H1 (cell line): ENCODE measurements around the gene SFMBT2. TPM values are rescaled to one million over a fixed set of nuclear protein-coding genes. Genes with fewer than 3 reads are reported as not detected.

ENCODE experiments used
- CBX8 ChIP-seq: fragments of 300-800, 300-1000 bp; sonication (generic); IDR thresholded peaks from 2 replicates; pipeline ENCODE4 v1.7.1; 2016; ENCODE audit warnings: low read depth, low read length, borderline replicate concordance
- CEBPB ChIP-seq: IDR thresholded peaks from 2 replicates; pipeline ENCODE4 v1.6.1; 2012; ENCODE audit warnings: low read depth, low read length
- MAFK ChIP-seq: IDR thresholded peaks from 2 replicates; pipeline ENCODE4 v1.6.1; 2012; ENCODE audit warnings: low read depth, mild to moderate bottlenecking, improper control_type of control experiment, low read length
- RBBP5 ChIP-seq: IDR thresholded peaks from 2 replicates; pipeline ENCODE4 v1.7.1; 2012; ENCODE audit warnings: low read depth, mild to moderate bottlenecking, inconsistent platforms, low read length, moderate library complexity, borderline replicate concordance
- SP4 ChIP-seq: IDR thresholded peaks from 2 replicates; pipeline ENCODE4 v1.6.1; 2012; ENCODE audit warnings: low read length, inconsistent platforms
- polyA plus RNA-seq, 7 experiments: library from polyadenylated mRNA; depleted of rRNA in 3 of 7; stranded (reverse) in 5 of 7; unstranded in 2 of 7; fragments of >200 nt in 5 of 7; fragments of 200-250 nt in 2 of 7; gene quantifications; 1 replicate in 5 of 7; 2 replicates in 1 of 7; 4 replicates in 1 of 7; pipeline versions ENCODE4 v1.2.1 to v1.2.3, GENCODE V29; 2011 to 2013; ENCODE audit warnings: missing spikeins in 2 of 7, mixed read lengths in 2 of 7
- total RNA-seq: library from RNA; stranded (reverse); fragmentation: NEBNext Ultra II Directional; extraction: Animal tissue kit (Norgen Biotek cat#: 25700); gene quantifications from 2 replicates; pipeline ENCODE4 v1.2.1, GENCODE V29; 2021
- TF ChIP-seq, protein P1 (sequence below): fragments of 300-600 bp; sonication (generic); IDR thresholded peaks from 2 replicates; pipeline ENCODE4 v1.7.1; 2012; ENCODE audit warnings: low read length, moderate library complexity, mild to moderate bottlenecking, inconsistent platforms; ENCODE audit not compliant: insufficient replicate concordance

SFMBT2 gene
- total and polyA plus RNA-seq, 2 of the 8 experiments (the other 6 are each of a cell fraction or from before 2014, with no cell fraction given), result 2.9 to 11.0 TPM

DNA sequence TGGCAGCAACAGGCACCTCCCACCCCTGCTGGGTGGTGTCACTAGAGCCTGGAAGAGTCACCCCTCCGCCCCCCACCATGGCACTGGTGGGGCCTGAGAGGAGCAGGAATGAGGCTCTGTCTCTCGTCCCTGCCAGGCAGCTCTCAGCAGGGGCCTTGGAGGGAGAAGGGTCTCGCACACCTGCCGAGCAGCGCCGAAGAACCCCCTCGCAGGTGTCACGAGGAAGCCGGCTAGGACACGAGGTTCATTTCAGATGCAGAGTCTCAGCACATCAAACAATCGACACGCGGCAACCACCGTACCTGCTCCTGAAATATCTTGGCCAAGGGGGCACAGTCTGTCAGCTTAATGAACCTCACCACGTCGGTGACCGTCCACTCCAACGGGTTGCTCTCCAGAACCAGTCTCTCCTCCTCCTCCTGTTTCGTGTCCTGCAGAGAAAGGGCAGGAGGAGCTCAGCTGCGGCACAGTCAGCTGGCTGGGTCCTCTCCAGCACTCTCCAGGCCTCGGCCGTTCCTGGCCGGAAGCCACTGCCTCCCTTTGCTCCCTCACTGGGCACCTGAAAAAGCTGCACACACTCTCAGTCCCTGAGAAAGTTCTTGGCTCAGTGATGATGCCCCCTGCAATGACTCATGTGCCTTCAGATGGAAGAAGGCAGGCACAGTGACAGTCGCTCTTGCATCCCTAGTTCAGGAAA, 240.1 kb downstream of the SFMBT2 start (continued):
- TF ChIP-seq, protein P1, sequence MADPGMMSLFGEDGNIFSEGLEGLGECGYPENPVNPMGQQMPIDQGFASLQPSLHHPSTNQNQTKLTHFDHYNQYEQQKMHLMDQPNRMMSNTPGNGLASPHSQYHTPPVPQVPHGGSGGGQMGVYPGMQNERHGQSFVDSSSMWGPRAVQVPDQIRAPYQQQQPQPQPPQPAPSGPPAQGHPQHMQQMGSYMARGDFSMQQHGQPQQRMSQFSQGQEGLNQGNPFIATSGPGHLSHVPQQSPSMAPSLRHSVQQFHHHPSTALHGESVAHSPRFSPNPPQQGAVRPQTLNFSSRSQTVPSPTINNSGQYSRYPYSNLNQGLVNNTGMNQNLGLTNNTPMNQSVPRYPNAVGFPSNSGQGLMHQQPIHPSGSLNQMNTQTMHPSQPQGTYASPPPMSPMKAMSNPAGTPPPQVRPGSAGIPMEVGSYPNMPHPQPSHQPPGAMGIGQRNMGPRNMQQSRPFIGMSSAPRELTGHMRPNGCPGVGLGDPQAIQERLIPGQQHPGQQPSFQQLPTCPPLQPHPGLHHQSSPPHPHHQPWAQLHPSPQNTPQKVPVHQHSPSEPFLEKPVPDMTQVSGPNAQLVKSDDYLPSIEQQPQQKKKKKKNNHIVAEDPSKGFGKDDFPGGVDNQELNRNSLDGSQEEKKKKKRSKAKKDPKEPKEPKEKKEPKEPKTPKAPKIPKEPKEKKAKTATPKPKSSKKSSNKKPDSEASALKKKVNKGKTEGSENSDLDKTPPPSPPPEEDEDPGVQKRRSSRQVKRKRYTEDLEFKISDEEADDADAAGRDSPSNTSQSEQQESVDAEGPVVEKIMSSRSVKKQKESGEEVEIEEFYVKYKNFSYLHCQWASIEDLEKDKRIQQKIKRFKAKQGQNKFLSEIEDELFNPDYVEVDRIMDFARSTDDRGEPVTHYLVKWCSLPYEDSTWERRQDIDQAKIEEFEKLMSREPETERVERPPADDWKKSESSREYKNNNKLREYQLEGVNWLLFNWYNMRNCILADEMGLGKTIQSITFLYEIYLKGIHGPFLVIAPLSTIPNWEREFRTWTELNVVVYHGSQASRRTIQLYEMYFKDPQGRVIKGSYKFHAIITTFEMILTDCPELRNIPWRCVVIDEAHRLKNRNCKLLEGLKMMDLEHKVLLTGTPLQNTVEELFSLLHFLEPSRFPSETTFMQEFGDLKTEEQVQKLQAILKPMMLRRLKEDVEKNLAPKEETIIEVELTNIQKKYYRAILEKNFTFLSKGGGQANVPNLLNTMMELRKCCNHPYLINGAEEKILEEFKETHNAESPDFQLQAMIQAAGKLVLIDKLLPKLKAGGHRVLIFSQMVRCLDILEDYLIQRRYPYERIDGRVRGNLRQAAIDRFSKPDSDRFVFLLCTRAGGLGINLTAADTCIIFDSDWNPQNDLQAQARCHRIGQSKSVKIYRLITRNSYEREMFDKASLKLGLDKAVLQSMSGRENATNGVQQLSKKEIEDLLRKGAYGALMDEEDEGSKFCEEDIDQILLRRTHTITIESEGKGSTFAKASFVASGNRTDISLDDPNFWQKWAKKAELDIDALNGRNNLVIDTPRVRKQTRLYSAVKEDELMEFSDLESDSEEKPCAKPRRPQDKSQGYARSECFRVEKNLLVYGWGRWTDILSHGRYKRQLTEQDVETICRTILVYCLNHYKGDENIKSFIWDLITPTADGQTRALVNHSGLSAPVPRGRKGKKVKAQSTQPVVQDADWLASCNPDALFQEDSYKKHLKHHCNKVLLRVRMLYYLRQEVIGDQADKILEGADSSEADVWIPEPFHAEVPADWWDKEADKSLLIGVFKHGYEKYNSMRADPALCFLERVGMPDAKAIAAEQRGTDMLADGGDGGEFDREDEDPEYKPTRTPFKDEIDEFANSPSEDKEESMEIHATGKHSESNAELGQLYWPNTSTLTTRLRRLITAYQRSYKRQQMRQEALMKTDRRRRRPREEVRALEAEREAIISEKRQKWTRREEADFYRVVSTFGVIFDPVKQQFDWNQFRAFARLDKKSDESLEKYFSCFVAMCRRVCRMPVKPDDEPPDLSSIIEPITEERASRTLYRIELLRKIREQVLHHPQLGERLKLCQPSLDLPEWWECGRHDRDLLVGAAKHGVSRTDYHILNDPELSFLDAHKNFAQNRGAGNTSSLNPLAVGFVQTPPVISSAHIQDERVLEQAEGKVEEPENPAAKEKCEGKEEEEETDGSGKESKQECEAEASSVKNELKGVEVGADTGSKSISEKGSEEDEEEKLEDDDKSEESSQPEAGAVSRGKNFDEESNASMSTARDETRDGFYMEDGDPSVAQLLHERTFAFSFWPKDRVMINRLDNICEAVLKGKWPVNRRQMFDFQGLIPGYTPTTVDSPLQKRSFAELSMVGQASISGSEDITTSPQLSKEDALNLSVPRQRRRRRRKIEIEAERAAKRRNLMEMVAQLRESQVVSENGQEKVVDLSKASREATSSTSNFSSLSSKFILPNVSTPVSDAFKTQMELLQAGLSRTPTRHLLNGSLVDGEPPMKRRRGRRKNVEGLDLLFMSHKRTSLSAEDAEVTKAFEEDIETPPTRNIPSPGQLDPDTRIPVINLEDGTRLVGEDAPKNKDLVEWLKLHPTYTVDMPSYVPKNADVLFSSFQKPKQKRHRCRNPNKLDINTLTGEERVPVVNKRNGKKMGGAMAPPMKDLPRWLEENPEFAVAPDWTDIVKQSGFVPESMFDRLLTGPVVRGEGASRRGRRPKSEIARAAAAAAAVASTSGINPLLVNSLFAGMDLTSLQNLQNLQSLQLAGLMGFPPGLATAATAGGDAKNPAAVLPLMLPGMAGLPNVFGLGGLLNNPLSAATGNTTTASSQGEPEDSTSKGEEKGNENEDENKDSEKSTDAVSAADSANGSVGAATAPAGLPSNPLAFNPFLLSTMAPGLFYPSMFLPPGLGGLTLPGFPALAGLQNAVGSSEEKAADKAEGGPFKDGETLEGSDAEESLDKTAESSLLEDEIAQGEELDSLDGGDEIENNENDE, result no peak
- TF ChIP-seq CEBPB, result no peak
- no peak for TF ChIP-seq SP4
- no peak for TF ChIP-seq CBX8
- TF ChIP-seq RBBP5, result no peak
- TF ChIP-seq MAFK, result no peak
